ENCODE data around the gene SLC12A7.

SLC12A7 gene

GRCh38 chr5:1137567-1138444, 25.9 kb upstream of the SLC12A7 start:
- no peak for DNase-seq (ENCODE audit: low read depth, low spot score)
- in situ Hi-C loops (cut with HindIII; ENCODE audit: low sequenced_read_pairs): no loop called here
- TF ChIP-seq CTCF (IDR thresholded peaks at IDR 0.05; ENCODE audit: low read depth, low read length): no peak

GRCh38 chr5:1136814-1137213, 25.0 kb upstream of the SLC12A7 start:
- TF ChIP-seq CTCF (IDR thresholded peaks at IDR 0.05; ENCODE audit: low read depth, low read length): no peak
- H3K4me3 ChIP-seq (ENCODE audit: low read depth, low read length): no peak overlapping the region
- in situ Hi-C loops (cut with HindIII; ENCODE audit: low sequenced_read_pairs): no loop called here
- no peak for DNase-seq (ENCODE audit: low read depth, low spot score)

More at GRCh38 chr5:1137567-1138444, 25.9 kb upstream of the SLC12A7 start:
- no peak overlapping the region for H3K4me3 ChIP-seq (ENCODE audit: low read depth, low read length)

- TF ChIP-seq CTCF (IDR thresholded peaks at IDR 0.05; ENCODE audit: low read depth, low read length): no peak
- no peak for DNase-seq (ENCODE audit: low read depth, low spot score)
- in situ Hi-C loops (cut with HindIII; ENCODE audit: low sequenced_read_pairs): no loop called here
- H3K4me3 ChIP-seq (ENCODE audit: low read depth, low read length): no peak overlapping the region
These were observed 24.0 kb upstream of the SLC12A7 start for GRCh38 chr5:1135696-1136525.

- no peak for TF ChIP-seq CTCF (IDR thresholded peaks at IDR 0.05; ENCODE audit: low read depth, low read length)
- in situ Hi-C loops (cut with HindIII; ENCODE audit: low sequenced_read_pairs): no loop called here
- H3K4me3 ChIP-seq (ENCODE audit: low read depth, low read length): no peak overlapping the region
- no peak for DNase-seq (ENCODE audit: low read depth, low spot score)
These were observed 22.6 kb upstream of the SLC12A7 start for GRCh38 chr5:1134478-1134877.

GRCh38 chr5:1133510-1134201, 21.8 kb upstream of the SLC12A7 start:
- in situ Hi-C loops (cut with HindIII; ENCODE audit: low sequenced_read_pairs): no loop called here
- DNase-seq (ENCODE audit: low read depth, low spot score): no peak
- no peak for TF ChIP-seq CTCF (IDR thresholded peaks at IDR 0.05; ENCODE audit: low read depth, low read length)
- H3K4me3 ChIP-seq (ENCODE audit: low read depth, low read length): no peak overlapping the region

- H3K4me3 ChIP-seq (ENCODE audit: low read depth, low read length): no peak overlapping the region
- DNase-seq (ENCODE audit: low read depth, low spot score): no peak
- TF ChIP-seq CTCF (IDR thresholded peaks at IDR 0.05; ENCODE audit: low read depth, low read length): no peak
- in situ Hi-C loops (cut with HindIII; ENCODE audit: low sequenced_read_pairs): no loop called here
These were observed 21.2 kb upstream of the SLC12A7 start for GRCh38 chr5:1133108-1133507.
